Tibial nerve (tissue), 3 donors: ENCODE results near the gene CD34.

Source experiments
- POLR2A ChIP-seq, 2 donors: fragments of 450-650 bp; IDR thresholded peaks; one replicate each; pipeline ENCODE4 v1.6.1; 2017; ENCODE audit warnings: antibody characterized with exemption in 2 of 2, mild to moderate bottlenecking in 2 of 2, moderate library complexity in 2 of 2
- TF ChIP-seq, protein P1 (sequence below), 5 experiments: fragments of 200-600 bp in 3 of 5; fragments of 450-650 bp in 2 of 5; sonication (generic) in 3 of 5; IDR thresholded peaks; one replicate each; pipeline ENCODE4 v1.5.1; 2016 to 2019; ENCODE audit warnings: antibody characterized with exemption in 5 of 5, mild to moderate bottlenecking in 3 of 5, moderate library complexity in 2 of 5

- TF ChIP-seq, protein P1, sequence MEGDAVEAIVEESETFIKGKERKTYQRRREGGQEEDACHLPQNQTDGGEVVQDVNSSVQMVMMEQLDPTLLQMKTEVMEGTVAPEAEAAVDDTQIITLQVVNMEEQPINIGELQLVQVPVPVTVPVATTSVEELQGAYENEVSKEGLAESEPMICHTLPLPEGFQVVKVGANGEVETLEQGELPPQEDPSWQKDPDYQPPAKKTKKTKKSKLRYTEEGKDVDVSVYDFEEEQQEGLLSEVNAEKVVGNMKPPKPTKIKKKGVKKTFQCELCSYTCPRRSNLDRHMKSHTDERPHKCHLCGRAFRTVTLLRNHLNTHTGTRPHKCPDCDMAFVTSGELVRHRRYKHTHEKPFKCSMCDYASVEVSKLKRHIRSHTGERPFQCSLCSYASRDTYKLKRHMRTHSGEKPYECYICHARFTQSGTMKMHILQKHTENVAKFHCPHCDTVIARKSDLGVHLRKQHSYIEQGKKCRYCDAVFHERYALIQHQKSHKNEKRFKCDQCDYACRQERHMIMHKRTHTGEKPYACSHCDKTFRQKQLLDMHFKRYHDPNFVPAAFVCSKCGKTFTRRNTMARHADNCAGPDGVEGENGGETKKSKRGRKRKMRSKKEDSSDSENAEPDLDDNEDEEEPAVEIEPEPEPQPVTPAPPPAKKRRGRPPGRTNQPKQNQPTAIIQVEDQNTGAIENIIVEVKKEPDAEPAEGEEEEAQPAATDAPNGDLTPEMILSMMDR (IDR thresholded peaks at IDR 0.05), result no peak
- no peak for TF ChIP-seq POLR2A (IDR thresholded peaks at IDR 0.05)
Measured at GRCh38 chr1:207883660-207884250, 27.2 kb downstream of the CD34 start.
